ENCODE results near the gene CFI. TPM values are rescaled to one million over a fixed set of nuclear protein-coding genes. Genes with fewer than 3 reads are reported as not detected.

Gene CFI
- total and polyA plus RNA-seq, 2 donors (not counting 1 experiment from before 2014, with no cell fraction given) = not detected

GRCh38 chr4:109730619-109731545 lies 70.9 kb downstream of the CFI start:
- peaks cover 6 to 10% of the 10 kb centered on the region in 2 donors for H3K4me1 ChIP-seq (ENCODE audit: control insufficient read depth in 2 of 2, insufficient read depth in 2 of 2, low read length in 2 of 2)
- WGBS (ENCODE audit: insufficient coverage) = 80% methylated on average over 11 of the region's 21 CpGs
- DNase-seq = no peak

More at GRCh38 chr4:109730619-109731545, 70.9 kb downstream of the CFI start:
- peak overlapping the region; percentile 75 to 95 (median 83) for H3K4me3 ChIP-seq (ENCODE audit: control extremely low read depth in 1 of 5, extremely low read depth in 1 of 5, insufficient read depth in 1 of 5, low read depth in 2 of 5, low read length in 4 of 5)
- H3K79me2 ChIP-seq (ENCODE audit: control insufficient read depth, insufficient read depth, low read length) = peaks cover 17% of the 10 kb centered on the region
- H4K20me1 ChIP-seq (ENCODE audit: control insufficient read depth, insufficient read depth, low read length, poor library complexity, severe bottlenecking) = no peaks in the 10 kb centered on the region
- H3K9me3 Mint-ChIP-seq (ENCODE audit: insufficient read depth) = no peaks in the 10 kb centered on the region
- CTCF ChIA-PET = interaction anchor here (0.9 to 1.6 kb wide), 3 partner anchors 28 to 298 kb away, joined by 3 to 8 read pairs (median 7); partner anchors contain the start of genes CASP6 and SEC24B
- H3K4me3 Mint-ChIP-seq = peak overlapping the region; percentile 89
- TF ChIP-seq CTCF (IDR thresholded peaks at IDR 0.05) = no peak
- TF ChIP-seq EZH2 (IDR thresholded peaks at IDR 0.05; ENCODE audit: borderline replicate concordance, insufficient read depth, low read depth, low read length, poor library complexity, severe bottlenecking) = no peak
- intact Hi-C loops (cut with micrococcal nuclease) = loop anchor here (1.0 kb wide), 2 partner anchors 84 to 298 kb away; partner anchors contain the start of genes GAR1 and SEC24B
- no peak for ATAC-seq (ENCODE audit: low read depth)
- no peaks in the 10 kb centered on the region for H3K9me3 ChIP-seq (ENCODE audit: control extremely low read depth in 1 of 3, control insufficient read depth in 2 of 3, insufficient read depth in 1 of 3, low read length in 2 of 3)
- no peaks in the 10 kb centered on the region for H3K36me3 ChIP-seq (replicated peaks in 1 of 2; ENCODE audit: control extremely low read depth in 1 of 2, control insufficient read depth in 1 of 2, extremely low read depth in 1 of 2, insufficient read depth in 2 of 2, low read length in 1 of 2)
- H3K27ac ChIP-seq (ENCODE audit: low read length in 2 of 2) = peak overlapping the region; percentile 41 to 63
- peaks cover 13% of the 10 kb centered on the region for H3K4me1 Mint-ChIP-seq
- POLR2A ChIA-PET = interaction anchor here (1.0 to 1.8 kb wide), 4 partner anchors 27 to 298 kb away, joined by 3 to 6 read pairs (median 4); partner anchors contain the start of genes CASP6, MCUB and SEC24B
- H3K27me3 Mint-ChIP-seq = no peaks in the 10 kb centered on the region
- H2AFZ ChIP-seq (ENCODE audit: insufficient read depth, low read depth, low read length, poor library complexity, severe bottlenecking) = peak overlapping the region; percentile 99
- peak overlapping the region; percentile 83 for H3K27ac Mint-ChIP-seq
- peak overlapping the region; percentile 92 for H3K4me2 ChIP-seq (replicated peaks; ENCODE audit: low read depth, low read length, poor library complexity, severe bottlenecking)
- H3K9ac ChIP-seq (ENCODE audit: low read length) = peak overlapping the region; percentile 89
- no peaks in the 10 kb centered on the region for H3K27me3 ChIP-seq (replicated peaks in 1 of 4; ENCODE audit: control extremely low read depth in 1 of 4, control insufficient read depth in 3 of 4, insufficient read depth in 4 of 4, low read length in 3 of 4)
